HG02852 (cell line): ENCODE data around the gene IL21R.

Experiments
- ATAC-seq: cut with Tn5 transposase; IDR thresholded peaks from one replicate; pipeline ENCODE4 v1.9.1; 2021; ENCODE audit warnings: mild to moderate bottlenecking, moderate library complexity; ENCODE audit not compliant: unreplicated experiment

Gene IL21R

DNA sequence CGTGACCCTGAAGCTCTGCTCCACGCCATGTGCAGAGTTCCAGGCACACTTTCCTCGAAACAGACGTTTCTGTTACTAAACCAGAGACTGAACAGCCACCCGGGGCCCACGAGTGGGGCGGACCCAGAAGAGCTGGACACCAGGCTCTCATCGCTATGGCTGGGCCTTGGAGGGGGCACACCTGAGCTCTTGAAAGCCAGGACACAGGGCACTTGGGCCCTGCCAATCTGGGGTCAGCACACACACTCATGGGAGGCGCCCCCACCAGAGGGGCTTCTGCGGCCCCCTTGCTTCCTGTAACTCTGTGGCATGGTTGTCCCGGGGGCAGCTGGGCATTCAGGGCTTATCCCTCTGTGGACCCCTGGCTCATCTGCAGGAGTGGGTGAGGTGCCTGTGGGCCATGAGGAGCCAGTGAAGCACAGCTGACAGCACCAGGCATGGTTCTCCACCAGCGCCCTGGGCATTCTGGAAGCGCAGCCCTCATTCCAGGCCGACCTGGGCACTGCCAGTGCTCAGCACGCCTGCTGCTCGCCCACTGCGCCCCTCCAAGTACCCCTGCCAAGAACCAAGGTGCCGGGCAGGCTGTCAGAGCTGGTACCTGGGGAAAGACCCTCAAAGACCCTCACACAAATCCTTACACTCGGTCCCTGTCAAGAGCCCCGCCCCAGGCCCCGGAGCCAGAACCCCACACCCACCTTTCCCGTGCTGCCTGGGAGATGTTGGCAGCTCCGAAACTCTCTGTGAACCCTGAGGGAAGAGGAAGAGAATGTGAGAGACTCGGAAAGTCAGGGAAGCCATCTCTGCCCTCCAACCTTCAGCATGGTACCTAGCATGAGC, 61.1 kb downstream of the IL21R start:
- ATAC-seq = no peak

- no peak for ATAC-seq
Observed at GRCh38 chr16:27463741-27464591, 62.0 kb downstream of the IL21R start.

GRCh38 chr16:27464626-27465482, 62.9 kb downstream of the IL21R start:
- ATAC-seq = no peak

GRCh38 chr16:27465483-27465879, 63.5 kb downstream of the IL21R start:
- ATAC-seq = no peak

DNA sequence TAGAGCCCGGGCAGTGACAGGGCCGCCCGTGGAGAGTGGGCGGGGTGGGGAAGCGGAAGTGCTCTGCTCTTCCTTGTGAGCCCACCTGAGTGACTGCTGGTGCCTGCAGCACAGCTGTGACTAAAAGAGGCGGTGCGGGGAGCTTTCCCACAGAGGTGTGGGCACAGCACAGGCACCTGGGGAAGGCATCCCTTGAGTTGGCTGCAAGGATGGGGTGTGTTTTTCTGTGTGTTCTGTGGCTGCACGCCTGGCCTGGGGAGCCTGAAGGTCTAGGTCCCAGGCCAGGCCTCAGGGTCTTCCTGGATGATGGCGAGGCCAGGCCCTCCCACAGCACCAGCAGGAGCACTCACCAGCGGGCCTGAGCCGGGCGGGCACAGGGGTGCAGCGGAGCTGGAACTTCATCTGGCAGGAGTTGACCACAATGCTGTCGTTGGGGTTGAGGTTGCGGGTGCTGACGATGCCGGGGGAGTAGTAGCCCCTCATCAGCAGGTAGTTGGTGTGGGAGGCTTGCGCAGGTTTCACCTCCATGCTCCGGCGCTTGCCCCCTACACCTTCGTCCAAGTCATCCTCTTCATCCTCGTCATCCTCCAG, 67.1 kb downstream of the IL21R start:
- no peak for ATAC-seq

- ATAC-seq = no peak
Observed at GRCh38 chr16:27470567-27471431, 68.8 kb downstream of the IL21R start.

DNA sequence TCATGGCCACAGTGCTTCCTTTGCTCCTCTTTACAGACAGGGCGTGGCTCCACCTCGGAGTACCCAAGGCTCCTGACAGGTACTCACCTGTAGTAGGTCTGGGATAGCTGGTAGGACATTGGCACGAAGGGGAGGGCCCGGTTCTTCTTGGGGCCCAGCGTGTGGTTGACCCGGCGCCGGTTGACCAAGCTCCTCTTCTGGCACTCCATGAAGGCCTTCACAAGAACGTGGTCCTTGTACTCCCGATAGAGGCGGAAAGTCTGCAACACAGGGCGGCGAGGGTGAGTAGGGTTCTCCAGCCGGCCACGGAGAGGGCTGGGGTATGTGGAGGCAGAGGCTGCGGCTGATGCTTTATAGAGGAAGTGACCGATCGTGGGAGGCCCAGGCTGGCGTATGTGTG, 69.7 kb downstream of the IL21R start:
- ATAC-seq = no peak

DNA sequence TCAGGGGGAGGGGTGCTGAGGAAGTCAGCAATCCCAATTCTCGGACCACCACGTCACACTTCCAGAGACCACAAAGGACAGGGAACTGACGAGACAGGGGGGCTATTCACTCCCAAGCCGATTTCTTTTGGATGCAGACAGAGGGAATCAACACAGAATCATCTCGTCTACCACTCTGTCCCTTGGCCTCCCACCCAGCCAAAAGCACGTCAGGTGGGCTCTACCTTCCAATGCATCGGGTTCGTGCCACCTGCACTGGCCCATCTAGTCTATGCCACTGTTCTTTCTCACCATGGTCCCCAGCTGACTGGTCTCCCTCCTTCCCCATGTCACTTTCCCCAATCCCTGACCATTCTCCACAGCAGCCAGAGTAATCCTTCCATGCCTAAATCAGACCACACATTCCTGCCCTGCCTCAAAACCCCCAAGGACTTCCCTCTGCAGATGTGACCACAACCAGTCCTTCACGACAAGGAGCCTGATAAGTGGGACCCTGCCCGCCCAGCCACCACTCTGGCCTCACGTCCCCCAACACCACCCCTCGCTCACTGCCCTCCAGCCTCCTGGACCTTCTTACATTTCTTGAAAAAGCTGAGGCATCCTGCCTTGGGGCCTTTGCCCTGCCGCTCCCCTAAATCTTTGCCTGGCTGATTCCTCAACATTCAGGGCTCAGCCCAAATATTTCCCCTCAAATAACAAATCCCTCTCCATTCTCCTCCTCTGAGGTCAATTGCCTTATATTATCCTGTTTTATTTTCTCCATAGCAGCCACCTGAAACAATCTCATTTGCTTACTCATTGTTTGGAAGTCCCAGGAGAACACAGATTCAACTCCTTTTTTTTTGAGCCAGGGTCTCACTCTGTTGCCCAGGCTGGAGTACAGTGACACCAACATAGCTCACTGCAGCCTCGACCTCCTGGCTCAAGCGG, 70.4 kb downstream of the IL21R start:
- ATAC-seq = no peak

GRCh38 chr16:27473101-27473900, 71.3 kb downstream of the IL21R start:
- ATAC-seq = no peak

- no peak for ATAC-seq
Observed at GRCh38 chr16:27474041-27474440, 72.1 kb downstream of the IL21R start.

GRCh38 chr16:27474921-27475320, 72.9 kb downstream of the IL21R start:
- ATAC-seq = no peak

DNA sequence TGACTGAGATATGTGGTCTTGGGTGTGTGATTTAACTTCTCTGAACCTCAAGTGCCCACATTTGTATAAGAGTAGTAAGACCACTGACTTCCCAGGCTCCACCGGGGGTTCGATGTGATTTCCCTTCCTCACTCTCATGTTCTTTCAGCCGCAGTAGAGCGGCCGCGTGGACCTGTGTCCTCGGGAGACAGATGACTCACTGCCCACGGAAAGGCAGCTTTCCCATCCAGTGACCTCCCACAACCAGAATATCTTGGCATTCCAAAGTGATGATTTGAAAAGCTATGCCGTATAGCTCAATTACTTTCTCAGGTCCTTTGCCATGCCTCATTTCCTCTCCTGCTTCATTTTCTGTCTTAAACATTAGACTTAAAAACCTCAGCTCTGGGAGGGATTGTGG, 73.6 kb downstream of the IL21R start:
- ATAC-seq = no peak

GRCh38 chr16:27476240-27476639, 74.3 kb downstream of the IL21R start:
- ATAC-seq = no peak

DNA sequence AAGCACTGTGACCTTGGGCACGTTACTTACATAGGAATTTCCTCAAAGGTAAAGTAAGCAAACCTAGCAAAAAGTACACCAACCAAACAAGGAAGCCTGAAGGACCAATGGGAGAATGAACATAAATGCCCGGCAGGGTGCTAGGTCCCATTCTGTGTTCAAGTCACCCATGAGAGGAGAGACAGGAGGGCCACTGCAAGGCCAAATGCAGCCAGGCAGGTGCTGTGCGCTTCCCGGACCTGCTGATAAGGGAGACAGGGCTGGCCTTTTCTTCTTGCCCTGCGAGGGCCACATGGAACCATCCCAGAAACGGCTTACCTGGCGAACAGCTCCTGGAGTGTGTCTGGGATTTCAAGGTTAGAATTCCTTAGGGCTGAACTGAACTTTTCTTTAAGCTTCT, 78.8 kb downstream of the IL21R start:
- no peak for ATAC-seq

GRCh38 chr16:27481282-27481934, 79.4 kb downstream of the IL21R start:
- ATAC-seq = no peak

- no peak for ATAC-seq
Observed at GRCh38 chr16:27482397-27483087, 80.6 kb downstream of the IL21R start.

- ATAC-seq = no peak
Observed at GRCh38 chr16:27483088-27483437, 81.1 kb downstream of the IL21R start.
